CD4-positive, alpha-beta T cell treated with Interleukin-12 subunit alpha and Interleukin-12 subunit beta, for 1 hour (primary cell): ENCODE results near the gene ITSN1.
A peak's percentile ranks its signal among the peaks of the same experiment; 100 is the strongest.
"Not testable (repeated sequence)": the region's sequence is repeated elsewhere in the genome, so short reads cannot be mapped to it uniquely, and the experiment has no call there.

Experiments
- DNase-seq: peaks from one replicate; pipeline ENCODE4 v3.0.0-alpha.2; 2020

Gene ITSN1

DNA sequence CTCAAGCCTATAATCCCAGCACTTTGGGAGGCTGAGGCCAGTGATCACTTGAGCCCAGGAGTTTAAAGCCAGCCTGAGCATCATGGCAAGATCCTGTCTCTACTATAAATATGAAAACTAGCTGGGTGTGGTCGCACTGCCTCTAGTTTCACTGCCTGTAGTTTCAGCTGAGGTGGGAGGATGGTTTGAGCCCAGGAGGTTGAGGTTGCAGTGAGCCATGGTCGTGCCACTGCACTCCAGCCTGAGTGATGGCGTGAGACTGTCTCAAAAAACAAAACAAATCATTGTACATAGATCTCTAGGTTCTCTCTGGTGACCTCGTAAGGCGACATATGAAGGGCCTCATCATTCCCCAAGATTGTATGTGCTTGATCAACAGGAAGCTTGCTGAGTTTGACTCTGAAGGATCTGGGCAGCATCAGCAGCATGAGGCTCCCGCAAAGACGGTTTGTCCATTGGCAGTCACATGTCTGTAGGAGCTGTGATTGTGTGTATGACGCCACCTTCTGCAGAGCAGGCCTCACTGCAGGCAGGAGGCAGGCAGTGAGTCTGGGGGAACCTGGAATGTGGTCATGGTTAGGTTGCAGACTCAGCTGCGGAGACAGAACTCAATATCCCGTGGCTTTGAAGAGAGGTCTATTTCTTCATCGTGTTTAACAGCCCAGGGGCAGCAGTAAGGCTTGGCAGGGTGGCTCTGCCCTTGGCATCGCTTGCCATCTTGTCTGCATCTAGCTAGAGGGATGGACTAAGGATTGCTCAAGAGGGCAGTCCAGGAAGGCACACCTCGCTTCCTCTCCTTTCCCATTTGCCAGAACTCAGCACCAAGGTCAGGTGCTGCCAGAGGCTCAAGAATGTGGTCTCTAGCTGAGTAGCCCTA lies 259.3 kb downstream of the ITSN1 start:
- DNase-seq, result no peak

GRCh38 chr21:33902349-33902748 lies 260.0 kb downstream of the ITSN1 start:
- DNase-seq, result no peak

GRCh38 chr21:33904041-33904440 lies 261.7 kb downstream of the ITSN1 start:
- DNase-seq, result no peak

DNA sequence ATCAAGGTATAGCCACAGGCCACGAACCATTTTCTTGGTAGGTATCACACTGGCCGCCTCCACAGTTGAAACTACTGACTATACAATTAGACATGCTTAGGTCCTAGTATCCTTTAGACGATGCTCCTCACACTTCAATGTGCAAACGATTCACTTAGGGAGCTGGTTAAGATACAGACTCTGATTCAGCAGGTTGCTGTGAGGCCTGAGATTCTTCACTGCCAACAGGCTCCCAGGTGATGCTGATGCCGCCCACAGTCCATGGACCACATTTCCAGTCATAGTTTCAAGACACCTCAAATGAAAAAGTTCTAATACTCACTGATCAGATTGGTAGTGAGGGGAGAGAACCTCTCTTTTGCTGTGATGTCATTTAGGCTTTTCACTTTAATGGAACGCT lies 266.5 kb downstream of the ITSN1 start:
- no peak for DNase-seq

DNA sequence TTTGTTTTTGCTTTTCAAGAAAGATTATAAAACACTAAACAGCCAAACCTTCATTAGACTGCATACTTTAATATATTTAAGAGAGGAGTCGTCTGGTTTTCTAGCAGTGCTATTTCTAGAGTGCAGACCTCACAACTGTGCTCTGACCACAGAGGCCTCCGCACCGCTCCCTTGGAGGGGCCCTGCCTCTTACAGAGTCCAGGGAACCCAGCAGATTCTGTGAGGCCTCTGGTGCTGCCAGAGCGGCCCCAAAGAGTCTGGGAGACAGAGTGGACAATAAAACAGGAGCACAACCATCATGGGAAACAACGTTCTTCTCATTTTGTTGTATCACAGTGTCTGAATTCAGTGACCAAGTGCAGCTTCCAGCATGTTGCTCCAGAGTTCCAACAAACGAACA lies 267.5 kb downstream of the ITSN1 start:
- no peak for DNase-seq

- no peak for DNase-seq
These were observed 271.9 kb downstream of the ITSN1 start for GRCh38 chr21:33914188-33914587.

DNA sequence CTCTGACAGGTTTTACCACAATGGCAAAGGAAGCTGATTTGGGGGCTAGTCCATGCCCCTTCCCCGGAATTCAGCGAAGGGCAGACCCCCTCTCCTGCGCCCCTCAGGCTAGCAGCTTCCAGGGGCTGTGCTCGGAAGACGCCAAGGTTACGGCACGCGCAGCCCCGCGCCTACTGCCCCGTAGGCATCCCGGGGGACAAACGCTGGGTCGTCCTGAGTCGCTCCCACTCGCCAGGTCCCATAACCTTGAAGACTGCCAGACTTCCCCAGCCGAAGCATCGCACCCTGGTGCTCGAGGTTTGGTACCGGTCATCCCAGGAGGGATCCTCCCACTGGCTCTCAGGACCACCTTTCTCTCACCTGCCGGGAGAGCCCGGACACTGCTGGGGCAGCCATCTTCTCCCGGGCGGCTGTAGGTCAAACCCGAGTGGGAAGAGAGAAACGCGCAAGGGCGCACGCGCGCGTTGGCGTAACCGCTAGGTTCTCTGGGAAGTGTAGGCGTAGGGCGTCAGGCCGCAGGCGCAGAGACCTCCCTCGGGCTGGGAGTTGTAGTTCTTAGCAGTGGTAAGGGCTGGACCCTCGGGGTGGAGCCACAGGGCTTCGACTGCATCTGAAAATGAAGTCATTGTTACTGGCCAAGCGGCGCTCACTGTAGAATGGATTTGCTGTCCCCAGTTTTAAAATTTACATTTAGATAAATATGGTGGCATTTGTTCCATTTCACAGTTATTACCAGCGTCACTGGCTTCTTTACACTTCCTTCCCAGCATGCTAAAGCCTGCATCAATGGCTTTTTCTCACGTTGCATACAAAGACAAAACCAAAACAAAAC lies 273.3 kb downstream of the ITSN1 start, which contains the start of gene ATP5PO:
ATP5PO (minus strand) TSS at position 437 of the 832 bp plus-strand sequence; CDS start at position 396, 41 bp downstream.
- peak; percentile 96 for DNase-seq

DNA sequence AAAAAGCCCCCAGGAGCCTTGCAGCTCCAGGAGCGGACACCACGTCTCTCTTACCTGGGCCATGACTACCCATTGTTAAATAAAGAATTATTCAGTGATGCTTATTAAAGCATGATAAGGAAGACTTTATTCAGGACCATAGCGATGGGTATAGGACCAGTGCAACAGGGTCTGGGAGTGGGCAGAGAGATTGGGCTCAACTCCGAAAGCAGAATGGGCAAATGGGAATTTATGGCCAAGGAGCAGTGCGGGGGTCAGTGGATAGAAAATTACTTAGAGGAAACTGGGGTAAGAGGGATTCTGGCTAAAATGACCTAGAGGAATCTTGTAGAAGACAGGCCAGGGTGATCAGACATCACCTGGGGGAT lies 273.9 kb downstream of the ITSN1 start:
- DNase-seq, result no peak

DNA sequence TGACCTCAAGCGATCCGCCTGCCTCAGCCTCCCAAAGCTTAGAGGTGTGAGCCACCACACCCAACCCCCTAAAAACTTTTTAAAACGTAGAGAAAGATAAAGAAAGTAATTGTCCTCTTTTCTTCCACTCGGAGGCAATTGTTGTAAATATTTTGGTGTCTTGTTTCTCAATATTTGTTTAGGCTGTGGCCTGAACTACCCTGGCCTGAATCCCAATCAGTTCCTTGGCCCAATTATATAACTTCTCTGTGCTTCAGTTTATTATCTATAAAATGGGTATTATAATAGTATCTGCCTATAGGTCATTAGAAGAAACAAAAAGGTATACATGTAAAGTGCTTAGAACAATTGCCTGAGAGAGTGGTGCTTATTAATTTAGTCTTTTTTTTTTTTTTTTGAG lies 275.1 kb downstream of the ITSN1 start:
- no peak for DNase-seq

GRCh38 chr21:33924079-33924765 lies 281.9 kb downstream of the ITSN1 start:
- peak; percentile 86 for DNase-seq

GRCh38 chr21:33924766-33925100 lies 282.4 kb downstream of the ITSN1 start:
- no peak for DNase-seq

- DNase-seq, result not testable (repeated sequence)
These were observed 283.9 kb downstream of the ITSN1 start for GRCh38 chr21:33926248-33926647.

DNA sequence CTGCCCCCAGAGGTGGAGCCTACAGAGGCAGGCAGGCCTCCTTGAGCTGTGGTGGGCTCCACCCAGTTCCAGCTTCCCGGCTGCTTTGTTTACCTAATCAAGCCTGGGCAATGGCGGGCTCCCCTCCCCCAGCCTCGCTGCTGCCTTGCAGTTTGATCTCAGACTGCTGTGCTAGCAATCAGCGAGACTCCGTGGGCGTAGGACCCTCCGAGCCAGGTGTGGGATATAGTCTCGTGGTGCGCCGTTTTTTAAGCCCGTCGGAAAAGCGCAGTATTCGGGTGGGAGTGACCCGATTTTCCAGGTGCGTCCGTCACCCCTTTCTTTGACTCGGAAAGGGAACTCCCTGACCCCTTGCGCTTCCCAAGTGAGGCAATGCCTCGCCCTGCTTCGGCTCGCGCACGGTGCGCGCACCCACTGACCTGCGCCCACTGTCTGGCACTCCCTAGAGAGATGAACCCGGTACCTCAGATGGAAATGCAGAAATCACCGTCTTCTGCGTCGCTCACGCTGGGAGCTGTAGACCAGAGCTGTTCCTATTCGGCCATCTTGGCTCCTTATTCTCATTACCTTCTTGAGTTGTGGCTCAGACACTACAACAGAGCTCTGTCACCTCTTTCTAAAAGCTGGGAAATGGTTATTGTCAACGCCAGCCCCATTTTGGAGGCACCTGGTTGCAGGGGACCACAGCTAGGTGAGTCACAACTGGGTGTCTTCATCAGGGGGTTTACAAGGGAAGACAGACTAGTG lies 288.9 kb downstream of the ITSN1 start:
- DNase-seq, result peak; percentile 82

- DNase-seq, result peak; percentile 57
These were observed 289.6 kb downstream of the ITSN1 start for GRCh38 chr21:33931799-33932390.

- DNase-seq, result no peak
These were observed 290.4 kb downstream of the ITSN1 start for GRCh38 chr21:33932731-33933130.

DNA sequence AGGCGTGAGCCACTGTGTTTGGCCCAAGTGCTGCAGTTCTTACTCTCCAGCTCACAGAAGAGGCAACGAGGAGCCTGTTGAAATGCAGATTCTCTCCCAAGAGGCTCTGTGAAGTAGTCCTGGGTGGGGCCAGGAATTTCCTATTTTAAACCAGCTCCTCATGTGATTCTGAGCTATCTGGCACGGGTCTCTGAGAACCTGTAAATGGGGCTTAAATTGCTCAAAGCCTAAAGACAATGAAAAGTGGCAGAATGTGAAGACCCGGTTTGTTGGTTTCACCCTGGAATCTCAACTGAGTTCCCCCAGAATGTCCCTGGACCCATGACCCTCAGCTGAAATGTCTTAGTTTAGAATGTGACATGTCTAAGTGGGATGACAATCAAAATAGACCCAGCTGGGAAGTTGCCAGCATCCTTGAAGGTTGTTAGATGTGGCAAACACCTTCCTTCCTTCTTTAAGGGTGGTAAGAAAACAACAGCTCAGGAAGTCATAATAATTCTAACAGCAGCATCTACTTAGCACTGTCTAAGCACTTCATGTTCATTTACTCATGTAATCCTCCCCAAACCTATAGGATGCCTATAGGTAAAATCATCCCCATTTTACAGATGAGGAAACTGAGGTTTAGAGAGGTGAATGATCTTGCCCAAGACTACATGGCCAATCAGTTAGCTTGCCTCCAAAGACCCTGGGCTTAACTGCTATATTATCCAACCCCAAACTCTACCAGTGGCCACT lies 294.2 kb downstream of the ITSN1 start:
- DNase-seq, result peak; percentile 76

DNA sequence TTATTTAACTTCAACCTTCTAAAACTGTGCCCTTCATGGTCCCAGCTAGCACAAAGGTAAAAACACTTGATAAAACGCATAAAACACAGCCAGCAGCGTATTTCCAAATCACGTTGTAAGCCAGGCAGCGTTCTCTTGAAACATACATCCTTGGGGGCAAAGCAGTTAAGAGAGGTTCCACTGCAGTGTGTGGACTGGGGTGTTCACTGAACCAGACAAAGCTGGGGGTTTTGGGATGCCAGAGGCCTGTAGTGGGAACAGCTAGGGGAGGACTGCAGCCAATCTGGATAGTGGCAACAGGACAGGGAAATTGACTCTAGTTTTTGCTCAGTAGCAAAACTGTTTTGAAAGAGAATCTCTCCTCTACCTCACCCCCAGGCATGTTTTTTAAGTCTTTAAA lies 294.8 kb downstream of the ITSN1 start:
- no peak for DNase-seq

GRCh38 chr21:33937931-33938339 lies 295.6 kb downstream of the ITSN1 start:
- peak; percentile 78 for DNase-seq

GRCh38 chr21:33938381-33938780 lies 296.1 kb downstream of the ITSN1 start:
- DNase-seq, result no peak

DNA sequence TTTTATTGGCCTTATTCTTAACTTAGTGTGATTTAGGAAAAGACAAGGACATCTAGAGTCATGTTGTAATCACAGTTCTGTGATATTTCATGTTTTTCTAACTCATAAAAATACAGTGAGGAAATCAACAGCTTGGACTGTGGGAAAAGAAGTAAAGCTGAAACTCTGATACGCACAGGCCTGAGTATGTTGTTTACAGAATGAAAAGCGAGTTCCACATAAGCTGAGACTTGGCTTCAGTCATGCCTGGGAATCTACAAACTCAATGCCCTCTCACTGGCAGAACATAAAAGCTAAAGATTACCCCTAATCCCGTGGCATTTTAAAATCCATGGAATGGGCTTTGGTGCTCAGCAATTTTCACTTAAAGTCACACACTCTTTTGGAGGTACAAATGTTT lies 296.9 kb downstream of the ITSN1 start:
- no peak for DNase-seq

DNA sequence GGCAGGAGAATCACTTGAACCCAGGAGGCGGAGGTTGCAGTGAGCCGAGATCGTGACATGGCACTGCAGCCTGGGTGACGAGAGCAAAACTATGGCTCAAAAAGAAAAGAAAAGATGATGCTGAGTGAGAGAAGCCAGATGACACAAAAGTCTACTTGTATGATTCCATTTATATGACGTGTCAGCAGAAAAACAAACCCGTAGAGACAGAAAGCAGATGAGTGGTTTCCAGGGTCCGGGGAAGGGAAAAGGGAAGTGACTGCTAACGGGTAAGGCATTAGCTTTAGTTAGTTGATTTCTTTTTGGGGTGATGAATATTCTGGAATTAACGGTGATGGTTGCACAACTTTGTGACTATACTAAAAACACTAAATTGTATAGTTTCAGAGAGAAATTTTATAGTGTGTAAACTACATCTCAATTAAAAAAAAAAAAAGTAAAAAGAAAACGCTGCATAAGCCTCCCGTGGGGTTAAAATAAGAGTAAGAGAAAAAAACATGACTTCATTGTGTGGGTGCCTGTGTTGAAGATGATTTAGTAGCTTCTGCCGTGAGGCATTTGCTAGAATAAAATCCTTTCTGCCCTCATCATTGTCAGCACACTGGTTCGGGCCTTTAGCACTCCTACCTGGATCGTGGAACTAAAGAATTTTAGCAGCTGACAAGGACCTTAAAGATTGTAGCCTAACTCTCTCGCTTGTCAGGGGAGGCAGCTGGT lies 298.0 kb downstream of the ITSN1 start:
- no peak for DNase-seq
